ENCODE data around the gene DBP. TPM values are rescaled to one million over a fixed set of nuclear protein-coding genes. Genes with fewer than 3 reads are reported as not detected.
"Not testable (repeated sequence)": the region's sequence is repeated elsewhere in the genome, so short reads cannot be mapped to it uniquely, and the experiment has no call there.

Gene DBP
- 6.8 TPM for total RNA-seq

- Histone ChIP-seq H3K36me3 (ENCODE audit: control insufficient read depth in 3 of 3, insufficient read depth in 3 of 3, low read length in 3 of 3) (peaks cover 7 to 11% (median 9%) of the 10 kb centered on the region in 3 donors), H3K27me3 (ENCODE audit: control insufficient read depth in 3 of 3, insufficient read depth in 3 of 3, low read length in 3 of 3) (no peaks in the 10 kb centered on the region), H3K27ac (ENCODE audit: low read depth, low read length) (peak within 1 kb of the TSS; percentile 100), H3K9ac (ENCODE audit: low read depth in 1 of 3, low read length in 3 of 3) (peak within 1 kb of the TSS; percentile 87 to 99 (median 94)), H3K4me3 (ENCODE audit: low read length in 3 of 3) (peak within 1 kb of the TSS; percentile 90 to 97 (median 93)), H3K9me3 (ENCODE audit: control insufficient read depth in 3 of 3, low read length in 3 of 3) (no peaks in the 10 kb centered on the region), H3K4me1 (ENCODE audit: control insufficient read depth in 3 of 3, insufficient read depth in 3 of 3, low read length in 3 of 3) (peaks cover 35 to 46% (median 41%) of the 10 kb centered on the region in 3 donors)
Observed at GRCh38 chr19:48636859-48637448, at the start of gene DBP. Gene DBP, minus strand, starts transcription at chr19:48637379. Its CDS starts 385 bp downstream, at chr19:48636994.

- not testable (repeated sequence) for H3K27ac ChIP-seq (ENCODE audit: low read depth, low read length); H3K9ac ChIP-seq (ENCODE audit: low read depth in 1 of 3, low read length in 3 of 3); H3K36me3 ChIP-seq (ENCODE audit: control insufficient read depth in 3 of 3, insufficient read depth in 3 of 3, low read length in 3 of 3); H3K9me3 ChIP-seq (ENCODE audit: control insufficient read depth in 3 of 3, low read length in 3 of 3); H3K27me3 ChIP-seq (ENCODE audit: control insufficient read depth in 3 of 3, insufficient read depth in 3 of 3, low read length in 3 of 3); H3K4me1 ChIP-seq (ENCODE audit: control insufficient read depth in 3 of 3, insufficient read depth in 3 of 3, low read length in 3 of 3); H3K4me3 ChIP-seq (ENCODE audit: low read length in 3 of 3)
Observed at GRCh38 chr19:48686637-48687036, 49.5 kb upstream of the DBP start.

- H3K9me3 ChIP-seq (ENCODE audit: control insufficient read depth in 3 of 3, low read length in 3 of 3), result no peaks in the 10 kb centered on the region
- peaks cover 0 to 5% (median 1%) of the 10 kb centered on the region in 3 donors for H3K4me1 ChIP-seq (ENCODE audit: control insufficient read depth in 3 of 3, insufficient read depth in 3 of 3, low read length in 3 of 3)
- H3K27ac ChIP-seq (ENCODE audit: low read depth, low read length), result no peak overlapping the region
- H3K27me3 ChIP-seq (ENCODE audit: control insufficient read depth in 3 of 3, insufficient read depth in 3 of 3, low read length in 3 of 3), result no peaks in the 10 kb centered on the region
- no peaks in the 10 kb centered on the region for H3K36me3 ChIP-seq (ENCODE audit: control insufficient read depth in 3 of 3, insufficient read depth in 3 of 3, low read length in 3 of 3)
- H3K4me3 ChIP-seq (ENCODE audit: low read length in 3 of 3), result no peak overlapping the region
- no peak overlapping the region for H3K9ac ChIP-seq (ENCODE audit: low read depth in 1 of 3, low read length in 3 of 3)
Observed at GRCh38 chr19:48686088-48686487, 48.9 kb upstream of the DBP start.

- peaks cover 0 to 6% (median 5%) of the 10 kb centered on the region in 3 donors for H3K4me1 ChIP-seq (ENCODE audit: control insufficient read depth in 3 of 3, insufficient read depth in 3 of 3, low read length in 3 of 3)
- no peaks in the 10 kb centered on the region for H3K27me3 ChIP-seq (ENCODE audit: control insufficient read depth in 3 of 3, insufficient read depth in 3 of 3, low read length in 3 of 3)
- H3K4me3 ChIP-seq (ENCODE audit: low read length in 3 of 3), result no peak overlapping the region
- no peaks in the 10 kb centered on the region for H3K9me3 ChIP-seq (ENCODE audit: control insufficient read depth in 3 of 3, low read length in 3 of 3)
- H3K27ac ChIP-seq (ENCODE audit: low read depth, low read length), result no peak overlapping the region
- no peaks in the 10 kb centered on the region for H3K36me3 ChIP-seq (ENCODE audit: control insufficient read depth in 3 of 3, insufficient read depth in 3 of 3, low read length in 3 of 3)
- no peak overlapping the region for H3K9ac ChIP-seq (ENCODE audit: low read depth in 1 of 3, low read length in 3 of 3)
Observed at GRCh38 chr19:48685583-48685982, 48.4 kb upstream of the DBP start.

- H3K9me3 ChIP-seq (ENCODE audit: control insufficient read depth in 3 of 3, low read length in 3 of 3), result no peaks in the 10 kb centered on the region
- H3K4me1 ChIP-seq (ENCODE audit: control insufficient read depth in 3 of 3, insufficient read depth in 3 of 3, low read length in 3 of 3), result peaks cover 0 to 6% (median 5%) of the 10 kb centered on the region in 3 donors
- H3K4me3 ChIP-seq (ENCODE audit: low read length in 3 of 3), result peak overlapping the region; percentile 54 to 63 (median 61)
- H3K9ac ChIP-seq (ENCODE audit: low read depth in 1 of 3, low read length in 3 of 3), result peak overlapping the region; percentile 40 to 65 (median 50)
- H3K36me3 ChIP-seq (ENCODE audit: control insufficient read depth in 3 of 3, insufficient read depth in 3 of 3, low read length in 3 of 3), result no peaks in the 10 kb centered on the region
- H3K27me3 ChIP-seq (ENCODE audit: control insufficient read depth in 3 of 3, insufficient read depth in 3 of 3, low read length in 3 of 3), result no peaks in the 10 kb centered on the region
- H3K27ac ChIP-seq (ENCODE audit: low read depth, low read length), result no peak overlapping the region
Observed at GRCh38 chr19:48683349-48683748, 46.2 kb upstream of the DBP start.

- no peaks in the 10 kb centered on the region for H3K27me3 ChIP-seq (ENCODE audit: control insufficient read depth in 3 of 3, insufficient read depth in 3 of 3, low read length in 3 of 3)
- no peak overlapping the region for H3K4me3 ChIP-seq (ENCODE audit: low read length in 3 of 3)
- peaks cover 0 to 6% (median 5%) of the 10 kb centered on the region in 3 donors for H3K4me1 ChIP-seq (ENCODE audit: control insufficient read depth in 3 of 3, insufficient read depth in 3 of 3, low read length in 3 of 3)
- peak overlapping the region in 2 of 3 donors; percentile 33 to 47 for H3K9ac ChIP-seq (ENCODE audit: low read depth in 1 of 3, low read length in 3 of 3)
- H3K36me3 ChIP-seq (ENCODE audit: control insufficient read depth in 3 of 3, insufficient read depth in 3 of 3, low read length in 3 of 3), result no peaks in the 10 kb centered on the region
- H3K27ac ChIP-seq (ENCODE audit: low read depth, low read length), result no peak overlapping the region
- H3K9me3 ChIP-seq (ENCODE audit: control insufficient read depth in 3 of 3, low read length in 3 of 3), result no peaks in the 10 kb centered on the region
Observed at GRCh38 chr19:48681127-48681470, 43.9 kb upstream of the DBP start.

GRCh38 chr19:48680436-48681126 lies 43.4 kb upstream of the DBP start:
- Histone ChIP-seq H3K4me3 (ENCODE audit: low read length in 3 of 3) (no peak overlapping the region), H3K4me1 (ENCODE audit: control insufficient read depth in 3 of 3, insufficient read depth in 3 of 3, low read length in 3 of 3) (peaks cover 2 to 9% (median 7%) of the 10 kb centered on the region in 3 donors), H3K9me3 (ENCODE audit: control insufficient read depth in 3 of 3, low read length in 3 of 3) (no peaks in the 10 kb centered on the region), H3K27ac (ENCODE audit: low read depth, low read length) (no peak overlapping the region), H3K36me3 (ENCODE audit: control insufficient read depth in 3 of 3, insufficient read depth in 3 of 3, low read length in 3 of 3) (no peaks in the 10 kb centered on the region), H3K9ac (ENCODE audit: low read depth in 1 of 3, low read length in 3 of 3) (no peak overlapping the region), H3K27me3 (ENCODE audit: control insufficient read depth in 3 of 3, insufficient read depth in 3 of 3, low read length in 3 of 3) (no peaks in the 10 kb centered on the region)

GRCh38 chr19:48680006-48680405 lies 42.8 kb upstream of the DBP start:
- H3K4me1 ChIP-seq (ENCODE audit: control insufficient read depth in 3 of 3, insufficient read depth in 3 of 3, low read length in 3 of 3), result peaks cover 8 to 14% (median 12%) of the 10 kb centered on the region in 3 donors
- H3K9ac ChIP-seq (ENCODE audit: low read depth in 1 of 3, low read length in 3 of 3); H3K36me3 ChIP-seq (ENCODE audit: control insufficient read depth in 3 of 3, insufficient read depth in 3 of 3, low read length in 3 of 3); H3K4me3 ChIP-seq (ENCODE audit: low read length in 3 of 3); H3K27me3 ChIP-seq (ENCODE audit: control insufficient read depth in 3 of 3, insufficient read depth in 3 of 3, low read length in 3 of 3); H3K9me3 ChIP-seq (ENCODE audit: control insufficient read depth in 3 of 3, low read length in 3 of 3); H3K27ac ChIP-seq (ENCODE audit: low read depth, low read length): not testable (repeated sequence)

GRCh38 chr19:48678201-48678600 lies 41.0 kb upstream of the DBP start:
- peaks cover 10 to 18% (median 10%) of the 10 kb centered on the region in 3 donors for H3K4me1 ChIP-seq (ENCODE audit: control insufficient read depth in 3 of 3, insufficient read depth in 3 of 3, low read length in 3 of 3)
- no peaks in the 10 kb centered on the region for H3K27me3 ChIP-seq (ENCODE audit: control insufficient read depth in 3 of 3, insufficient read depth in 3 of 3, low read length in 3 of 3)
- H3K9me3 ChIP-seq (ENCODE audit: control insufficient read depth in 3 of 3, low read length in 3 of 3), result no peaks in the 10 kb centered on the region
- H3K9ac ChIP-seq (ENCODE audit: low read depth in 1 of 3, low read length in 3 of 3), result no peak overlapping the region
- no peak overlapping the region for H3K27ac ChIP-seq (ENCODE audit: low read depth, low read length)
- H3K36me3 ChIP-seq (ENCODE audit: control insufficient read depth in 3 of 3, insufficient read depth in 3 of 3, low read length in 3 of 3), result no peaks in the 10 kb centered on the region
- no peak overlapping the region for H3K4me3 ChIP-seq (ENCODE audit: low read length in 3 of 3)

- no peak overlapping the region for H3K4me3 ChIP-seq (ENCODE audit: low read length in 3 of 3)
- H3K4me1 ChIP-seq (ENCODE audit: control insufficient read depth in 3 of 3, insufficient read depth in 3 of 3, low read length in 3 of 3), result peaks cover 10 to 18% (median 10%) of the 10 kb centered on the region in 3 donors
- H3K9ac ChIP-seq (ENCODE audit: low read depth in 1 of 3, low read length in 3 of 3), result no peak overlapping the region
- no peaks in the 10 kb centered on the region for H3K27me3 ChIP-seq (ENCODE audit: control insufficient read depth in 3 of 3, insufficient read depth in 3 of 3, low read length in 3 of 3)
- no peaks in the 10 kb centered on the region for H3K36me3 ChIP-seq (ENCODE audit: control insufficient read depth in 3 of 3, insufficient read depth in 3 of 3, low read length in 3 of 3)
- no peak overlapping the region for H3K27ac ChIP-seq (ENCODE audit: low read depth, low read length)
- no peaks in the 10 kb centered on the region for H3K9me3 ChIP-seq (ENCODE audit: control insufficient read depth in 3 of 3, low read length in 3 of 3)
Observed at GRCh38 chr19:48676887-48677286, 39.7 kb upstream of the DBP start.

Measured in skeletal muscle tissue (tissue), 4 donors.